Prostate gland (tissue), 2 donors: ENCODE data around the gene TFCP2. TPM values are rescaled to one million over a fixed set of nuclear protein-coding genes. Genes with fewer than 3 reads are reported as not detected.

Source experiments
- DNase-seq: peaks from one replicate; pipeline ENCODE4 v3.0.0-alpha.2; 2019; ENCODE audit warnings: low spot score
- H3K27ac ChIP-seq, 2 donors: fragments of 200-600 bp; sonication (generic); 2 replicates each; pipeline ENCODE4 v1.5.1; 2017 to 2019
- H3K27me3 ChIP-seq: fragments of 200-600 bp; sonication (generic); replicated peaks from 2 replicates; pipeline ENCODE4 v1.5.1; 2019; ENCODE audit not compliant: insufficient read depth
- H3K36me3 ChIP-seq, 2 donors: fragments of 200-600 bp; sonication (generic); 1 replicate in 1 of 2; 2 replicates in 1 of 2; pipeline versions ENCODE4 v1.5.1 to v1.8.1; 2017 to 2019
- H3K4me1 ChIP-seq: fragments of 200-600 bp; sonication (generic); replicated peaks from 2 replicates; pipeline ENCODE4 v1.5.1; 2019
- H3K4me3 ChIP-seq, 2 donors: fragments of 200-600 bp; sonication (generic); 2 replicates each; pipeline ENCODE4 v1.5.1; 2017 to 2019
- H3K9me3 ChIP-seq: fragments of 200-600 bp; sonication (generic); 2 replicates; pipeline ENCODE4 v1.5.1; 2017
- CTCF ChIP-seq, 4 experiments: fragments of 200-600 bp in 2 of 4; fragments of 450-650 bp in 2 of 4; sonication (generic) in 2 of 4; IDR thresholded peaks; 1 replicate in 3 of 4; 2 replicates in 1 of 4; pipeline ENCODE4 v1.5.1; 2016 to 2019; ENCODE audit warnings: antibody characterized with exemption in 4 of 4, mild to moderate bottlenecking in 2 of 4, moderate library complexity in 2 of 4
- POLR2A ChIP-seq: fragments of 450-650 bp; IDR thresholded peaks from one replicate; pipeline ENCODE4 v1.6.1; 2016; ENCODE audit warnings: antibody characterized with exemption, mild to moderate bottlenecking
- POLR2AphosphoS5 ChIP-seq: sonication (generic); formaldehyde crosslinking; IDR thresholded peaks from one replicate; pipeline ENCODE4 v1.6.1; 2017; ENCODE audit warnings: antibody characterized with exemption
- WGBS: methylation state at CpG from one replicate; pipeline ENCODE4 v1.1.5; 2018; 5-methylcytosine and 5-hydroxymethylcytosine counted together
- intact Hi-C: fragments of 100-400 bp; cut with DNase I; formaldehyde crosslinking; loops from one replicate; pipeline ENCODE4 v1.14.2; 2022
- total RNA-seq, 2 donors: library from RNA; depleted of rRNA; stranded (reverse); fragments of >200 nt; gene quantifications; one replicate each; pipeline ENCODE4 v1.1.0, GENCODE V29; 2016

The TFCP2 gene
- total RNA-seq, 2 donors from 2014 or later: 11.5 to 21.0 TPM

GRCh38 chr12:51191516-51192283 lies 18.8 kb upstream of the TFCP2 start:
- DNase-seq: no peak
- Histone ChIP-seq H3K27ac (no peak overlapping the region), H3K36me3 (no peaks in the 10 kb centered on the region), H3K4me3 (no peak overlapping the region), H3K27me3 (no peaks in the 10 kb centered on the region), H3K9me3 (no peaks in the 10 kb centered on the region), H3K4me1 (no peaks in the 10 kb centered on the region)
- TF ChIP-seq CTCF (IDR thresholded peaks at IDR 0.05): no peak
- TF ChIP-seq POLR2A: no peak
- no peak for TF ChIP-seq POLR2AphosphoS5
- 96% methylated on average over 12 of the region's 12 CpGs for WGBS
- intact Hi-C loops: no loop called here

GRCh38 chr12:51190820-51191219 lies 17.9 kb upstream of the TFCP2 start:
- H3K4me1 ChIP-seq: no peaks in the 10 kb centered on the region
- H3K27ac ChIP-seq: no peak overlapping the region
- WGBS: 86% methylated on average over 4 of the region's 4 CpGs
- no peak for TF ChIP-seq POLR2A
- TF ChIP-seq POLR2AphosphoS5: no peak
- no peaks in the 10 kb centered on the region for H3K9me3 ChIP-seq
- H3K36me3 ChIP-seq: no peaks in the 10 kb centered on the region
- intact Hi-C loops: no loop called here
- H3K27me3 ChIP-seq: no peaks in the 10 kb centered on the region
- DNase-seq: no peak
- H3K4me3 ChIP-seq: no peak overlapping the region

- no peak overlapping the region for H3K4me3 ChIP-seq
- no peaks in the 10 kb centered on the region for H3K27me3 ChIP-seq
- WGBS: 91% methylated on average over 14 of the region's 14 CpGs
- no peak for DNase-seq
- no peaks in the 10 kb centered on the region for H3K9me3 ChIP-seq
- TF ChIP-seq CTCF (IDR thresholded peaks at IDR 0.05) (no peak), POLR2A (no peak), POLR2AphosphoS5 (no peak)
- H3K36me3 ChIP-seq: no peaks in the 10 kb centered on the region
- intact Hi-C loops: no loop called here
- H3K4me1 ChIP-seq: no peaks in the 10 kb centered on the region
- no peak overlapping the region for H3K27ac ChIP-seq
Measured at GRCh38 chr12:51189790-51190355, 16.9 kb upstream of the TFCP2 start.

- H3K9me3 ChIP-seq: no peaks in the 10 kb centered on the region
- H3K4me3 ChIP-seq: no peak overlapping the region
- no peak for DNase-seq
- no peaks in the 10 kb centered on the region for H3K27me3 ChIP-seq
- TF ChIP-seq CTCF (IDR thresholded peaks at IDR 0.05) (no peak), POLR2AphosphoS5 (no peak), POLR2A (no peak)
- no peaks in the 10 kb centered on the region for H3K36me3 ChIP-seq
- H3K4me1 ChIP-seq: no peaks in the 10 kb centered on the region
- WGBS: 89% methylated on average over 14 of the region's 14 CpGs
- intact Hi-C loops: no loop called here
- H3K27ac ChIP-seq: no peak overlapping the region
Measured at GRCh38 chr12:51188359-51189051, 15.6 kb upstream of the TFCP2 start.

GRCh38 chr12:51187370-51187987 lies 14.5 kb upstream of the TFCP2 start:
- 70% methylated on average over 5 of the region's 5 CpGs for WGBS
- H3K27ac ChIP-seq: no peak overlapping the region
- TF ChIP-seq POLR2AphosphoS5: no peak
- TF ChIP-seq CTCF (IDR thresholded peaks at IDR 0.05): no peak
- no peak for TF ChIP-seq POLR2A
- no peak overlapping the region for H3K4me3 ChIP-seq
- H3K4me1 ChIP-seq: no peaks in the 10 kb centered on the region
- intact Hi-C loops: no loop called here
- no peaks in the 10 kb centered on the region for H3K36me3 ChIP-seq
- DNase-seq: no peak
- H3K9me3 ChIP-seq: no peaks in the 10 kb centered on the region
- H3K27me3 ChIP-seq: no peaks in the 10 kb centered on the region
